Testis (tissue), 2 donors: ENCODE measurements around the gene CARM1.

Experiments used
- POLR2A ChIP-seq: fragments of 450-650 bp; IDR thresholded peaks from one replicate; pipeline ENCODE4 v1.6.1; 2017; ENCODE audit warnings: antibody characterized with exemption, mild to moderate bottlenecking, moderate library complexity
- TF ChIP-seq, protein P1 (sequence below), 3 experiments: fragments of 450-650 bp in 2 of 3; fragments of 200-600 bp in 1 of 3; sonication (generic) in 1 of 3; IDR thresholded peaks; one replicate each; pipeline ENCODE4 v1.5.1; 2016 to 2019; ENCODE audit warnings: antibody characterized with exemption in 3 of 3, mild to moderate bottlenecking in 2 of 3, moderate library complexity in 1 of 3

GRCh38 chr19:10912619-10913018 is 41.3 kb downstream of the CARM1 start:
- TF ChIP-seq, protein P1, sequence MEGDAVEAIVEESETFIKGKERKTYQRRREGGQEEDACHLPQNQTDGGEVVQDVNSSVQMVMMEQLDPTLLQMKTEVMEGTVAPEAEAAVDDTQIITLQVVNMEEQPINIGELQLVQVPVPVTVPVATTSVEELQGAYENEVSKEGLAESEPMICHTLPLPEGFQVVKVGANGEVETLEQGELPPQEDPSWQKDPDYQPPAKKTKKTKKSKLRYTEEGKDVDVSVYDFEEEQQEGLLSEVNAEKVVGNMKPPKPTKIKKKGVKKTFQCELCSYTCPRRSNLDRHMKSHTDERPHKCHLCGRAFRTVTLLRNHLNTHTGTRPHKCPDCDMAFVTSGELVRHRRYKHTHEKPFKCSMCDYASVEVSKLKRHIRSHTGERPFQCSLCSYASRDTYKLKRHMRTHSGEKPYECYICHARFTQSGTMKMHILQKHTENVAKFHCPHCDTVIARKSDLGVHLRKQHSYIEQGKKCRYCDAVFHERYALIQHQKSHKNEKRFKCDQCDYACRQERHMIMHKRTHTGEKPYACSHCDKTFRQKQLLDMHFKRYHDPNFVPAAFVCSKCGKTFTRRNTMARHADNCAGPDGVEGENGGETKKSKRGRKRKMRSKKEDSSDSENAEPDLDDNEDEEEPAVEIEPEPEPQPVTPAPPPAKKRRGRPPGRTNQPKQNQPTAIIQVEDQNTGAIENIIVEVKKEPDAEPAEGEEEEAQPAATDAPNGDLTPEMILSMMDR (IDR thresholded peaks at IDR 0.05), result no peak
- no peak for TF ChIP-seq POLR2A
